ENCODE measurements around the gene RPL22L1.
"Not testable (repeated sequence)": the region's sequence is repeated elsewhere in the genome, so short reads cannot be mapped to it uniquely, and the experiment has no call there.

RPL22L1 gene

DNA sequence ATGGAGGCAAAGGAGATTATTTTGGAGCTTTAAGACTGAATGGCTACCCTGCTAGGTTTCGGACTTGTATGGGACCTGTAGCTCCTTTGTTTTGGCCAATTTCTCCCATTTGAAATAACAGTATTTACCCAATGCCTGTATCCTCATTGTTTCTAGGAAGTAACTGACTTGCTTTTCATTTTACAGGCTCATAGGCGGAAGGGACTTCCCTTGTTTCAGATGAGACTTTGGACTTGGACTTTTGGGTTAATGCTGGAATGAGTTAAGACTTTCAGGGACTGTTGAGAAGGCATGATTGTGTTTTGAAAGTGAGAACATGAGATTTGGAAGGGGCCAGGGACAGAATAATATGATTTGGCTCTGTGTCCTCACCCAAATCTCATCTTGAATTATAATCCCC lies 28.0 kb upstream of the RPL22L1 start:
- Histone ChIP-seq H3K4me2 (ENCODE audit: low read length) (no peak overlapping the region), H3K4me3 (ENCODE audit: low read length) (no peak overlapping the region), H3K36me3 (ENCODE audit: control insufficient read depth, low read length) (no peaks in the 10 kb centered on the region), H3F3A (ENCODE audit: control insufficient read depth, insufficient read depth) (no peaks in the 10 kb centered on the region), H3K9me3 (ENCODE audit: control insufficient read depth, insufficient read depth, low read length) (no peaks in the 10 kb centered on the region), H3K9me2 (replicated peaks; ENCODE audit: control insufficient read depth, low read length) (no peaks in the 10 kb centered on the region), H3K4me1 (ENCODE audit: control insufficient read depth, low read length) (no peaks in the 10 kb centered on the region), H4K20me1 (ENCODE audit: control insufficient read depth, insufficient read depth, low read depth, low read length) (no peaks in the 10 kb centered on the region), H3K27me3 (ENCODE audit: control insufficient read depth, low read length) (no peaks in the 10 kb centered on the region), H3K27ac (ENCODE audit: low read depth, low read length) (no peak overlapping the region), H3K79me2 (ENCODE audit: control insufficient read depth, low read length) (no peaks in the 10 kb centered on the region)
- TF ChIP-seq, protein P1, sequence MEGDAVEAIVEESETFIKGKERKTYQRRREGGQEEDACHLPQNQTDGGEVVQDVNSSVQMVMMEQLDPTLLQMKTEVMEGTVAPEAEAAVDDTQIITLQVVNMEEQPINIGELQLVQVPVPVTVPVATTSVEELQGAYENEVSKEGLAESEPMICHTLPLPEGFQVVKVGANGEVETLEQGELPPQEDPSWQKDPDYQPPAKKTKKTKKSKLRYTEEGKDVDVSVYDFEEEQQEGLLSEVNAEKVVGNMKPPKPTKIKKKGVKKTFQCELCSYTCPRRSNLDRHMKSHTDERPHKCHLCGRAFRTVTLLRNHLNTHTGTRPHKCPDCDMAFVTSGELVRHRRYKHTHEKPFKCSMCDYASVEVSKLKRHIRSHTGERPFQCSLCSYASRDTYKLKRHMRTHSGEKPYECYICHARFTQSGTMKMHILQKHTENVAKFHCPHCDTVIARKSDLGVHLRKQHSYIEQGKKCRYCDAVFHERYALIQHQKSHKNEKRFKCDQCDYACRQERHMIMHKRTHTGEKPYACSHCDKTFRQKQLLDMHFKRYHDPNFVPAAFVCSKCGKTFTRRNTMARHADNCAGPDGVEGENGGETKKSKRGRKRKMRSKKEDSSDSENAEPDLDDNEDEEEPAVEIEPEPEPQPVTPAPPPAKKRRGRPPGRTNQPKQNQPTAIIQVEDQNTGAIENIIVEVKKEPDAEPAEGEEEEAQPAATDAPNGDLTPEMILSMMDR (IDR thresholded peaks at IDR 0.05; ENCODE audit: low read depth, low read length, poor library complexity, severe bottlenecking), result no peak
- TF ChIP-seq EZH2phosphoT487 (IDR thresholded peaks at IDR 0.05; ENCODE audit: borderline replicate concordance, low read length), result no peak

DNA sequence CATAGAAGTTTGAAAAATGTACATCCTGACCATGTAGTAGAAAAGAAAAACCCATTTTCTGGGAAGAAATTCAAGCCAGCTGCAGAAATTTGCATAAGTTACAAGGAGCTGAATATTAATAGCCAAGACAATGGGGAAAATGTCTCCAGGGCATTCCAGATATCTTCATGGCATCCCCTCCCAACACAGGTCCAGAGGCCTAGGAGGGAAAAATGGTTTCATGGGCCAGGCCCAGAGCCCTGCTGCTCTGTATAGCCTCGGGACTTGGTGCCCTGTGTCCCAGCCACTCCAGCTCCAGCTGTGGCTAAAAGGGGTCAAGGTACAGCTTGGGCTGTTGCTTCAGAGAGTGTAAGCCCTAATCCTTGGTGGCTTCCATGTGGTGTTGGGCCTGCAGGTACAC lies 27.2 kb upstream of the RPL22L1 start:
- not testable (repeated sequence) for H3K27ac ChIP-seq (ENCODE audit: low read depth, low read length); H3K4me2 ChIP-seq (ENCODE audit: low read length); H3K9me2 ChIP-seq (replicated peaks; ENCODE audit: control insufficient read depth, low read length); H3K4me3 ChIP-seq (ENCODE audit: low read length); H3K36me3 ChIP-seq (ENCODE audit: control insufficient read depth, low read length); H3K27me3 ChIP-seq (ENCODE audit: control insufficient read depth, low read length); H3F3A ChIP-seq (ENCODE audit: control insufficient read depth, insufficient read depth); H3K9me3 ChIP-seq (ENCODE audit: control insufficient read depth, insufficient read depth, low read length); H3K4me1 ChIP-seq (ENCODE audit: control insufficient read depth, low read length); H3K79me2 ChIP-seq (ENCODE audit: control insufficient read depth, low read length); H4K20me1 ChIP-seq (ENCODE audit: control insufficient read depth, insufficient read depth, low read depth, low read length)

DNA sequence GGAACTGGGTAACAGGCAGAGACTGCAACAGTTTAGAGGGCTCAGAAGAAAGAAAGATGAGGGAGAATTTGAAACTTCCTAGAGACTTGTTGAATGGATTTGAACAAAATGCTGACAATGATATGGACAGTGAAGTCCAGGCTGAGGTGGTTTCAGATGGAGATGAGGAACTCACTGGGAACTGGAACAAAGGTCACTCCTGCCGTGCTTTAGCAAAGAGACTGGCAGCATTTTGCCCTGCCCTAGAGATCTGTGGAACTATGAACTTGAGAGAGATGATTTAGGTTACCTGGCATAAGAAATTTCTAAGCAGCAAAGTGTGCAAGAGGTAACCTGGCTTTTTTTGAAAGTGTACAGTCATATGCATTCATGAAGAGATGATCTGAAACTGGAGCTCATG lies 26.8 kb upstream of the RPL22L1 start:
- no peak for TF ChIP-seq EZH2phosphoT487 (IDR thresholded peaks at IDR 0.05; ENCODE audit: borderline replicate concordance, low read length)

DNA sequence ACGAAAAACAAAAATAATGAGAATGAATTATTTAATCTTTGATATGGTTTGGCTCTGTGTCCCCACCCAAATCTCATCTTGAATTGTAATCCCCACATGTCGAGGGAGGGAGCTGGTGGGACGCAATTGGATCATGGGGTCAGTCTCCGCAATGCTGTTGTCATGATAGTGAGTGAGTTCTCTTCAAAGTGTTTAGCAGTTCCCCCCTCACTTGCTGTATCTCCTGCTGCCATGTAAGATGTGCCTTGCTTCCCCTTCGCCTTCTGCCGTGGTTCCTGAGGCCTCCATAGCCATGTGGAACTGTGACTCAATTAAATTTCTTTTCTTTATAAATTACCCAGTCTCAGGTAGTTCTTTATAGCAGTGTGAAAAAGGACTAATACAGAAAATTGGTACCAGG lies 26.3 kb upstream of the RPL22L1 start:
- H4K20me1 ChIP-seq (ENCODE audit: control insufficient read depth, insufficient read depth, low read depth, low read length); H3K9me2 ChIP-seq (replicated peaks; ENCODE audit: control insufficient read depth, low read length); H3K4me3 ChIP-seq (ENCODE audit: low read length); H3K79me2 ChIP-seq (ENCODE audit: control insufficient read depth, low read length); H3K36me3 ChIP-seq (ENCODE audit: control insufficient read depth, low read length); H3K4me1 ChIP-seq (ENCODE audit: control insufficient read depth, low read length); H3K27me3 ChIP-seq (ENCODE audit: control insufficient read depth, low read length); H3F3A ChIP-seq (ENCODE audit: control insufficient read depth, insufficient read depth); H3K9me3 ChIP-seq (ENCODE audit: control insufficient read depth, insufficient read depth, low read length); H3K27ac ChIP-seq (ENCODE audit: low read depth, low read length); H3K4me2 ChIP-seq (ENCODE audit: low read length): not testable (repeated sequence)

More for the DNA sequence above, 26.8 kb upstream of the RPL22L1 start:
- Histone ChIP-seq H3K27ac (ENCODE audit: low read depth, low read length) (no peak overlapping the region), H3K9me2 (replicated peaks; ENCODE audit: control insufficient read depth, low read length) (no peaks in the 10 kb centered on the region), H3K4me1 (ENCODE audit: control insufficient read depth, low read length) (no peaks in the 10 kb centered on the region), H3K4me2 (ENCODE audit: low read length) (no peak overlapping the region), H3F3A (ENCODE audit: control insufficient read depth, insufficient read depth) (no peaks in the 10 kb centered on the region), H3K9me3 (ENCODE audit: control insufficient read depth, insufficient read depth, low read length) (no peaks in the 10 kb centered on the region), H3K27me3 (ENCODE audit: control insufficient read depth, low read length) (no peaks in the 10 kb centered on the region), H4K20me1 (ENCODE audit: control insufficient read depth, insufficient read depth, low read depth, low read length) (no peaks in the 10 kb centered on the region), H3K4me3 (ENCODE audit: low read length) (no peak overlapping the region), H3K36me3 (ENCODE audit: control insufficient read depth, low read length) (no peaks in the 10 kb centered on the region), H3K79me2 (ENCODE audit: control insufficient read depth, low read length) (no peaks in the 10 kb centered on the region)

DNA sequence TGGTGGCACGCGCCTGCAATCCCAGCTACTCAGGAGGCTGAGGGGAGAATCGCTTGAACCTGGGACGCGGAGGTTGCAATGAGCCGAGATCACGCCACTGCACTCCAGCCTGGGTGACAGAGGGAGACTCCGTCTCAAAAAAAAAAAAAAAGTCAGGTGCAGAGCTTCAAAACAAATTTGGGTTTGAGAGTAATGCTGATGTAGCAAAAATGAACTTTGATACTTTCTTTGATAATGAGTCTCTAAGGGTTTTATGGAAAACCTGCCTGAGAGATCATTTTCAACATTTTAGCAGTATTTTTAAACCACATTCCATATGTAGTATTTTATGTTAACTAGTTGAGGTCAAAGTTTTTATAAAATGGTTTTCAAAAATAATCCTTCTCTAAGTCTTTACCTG lies 23.9 kb upstream of the RPL22L1 start:
- H4K20me1 ChIP-seq (ENCODE audit: control insufficient read depth, insufficient read depth, low read depth, low read length), result no peaks in the 10 kb centered on the region
- H3K4me1 ChIP-seq (ENCODE audit: control insufficient read depth, low read length), result peaks cover 2% of the 10 kb centered on the region; the same call in 1 of the 2 replicates

More for the DNA sequence above, 23.9 kb upstream of the RPL22L1 start:
- no peaks in the 10 kb centered on the region for H3K9me2 ChIP-seq (replicated peaks; ENCODE audit: control insufficient read depth, low read length)
- no peaks in the 10 kb centered on the region for H3F3A ChIP-seq (ENCODE audit: control insufficient read depth, insufficient read depth)
- no peaks in the 10 kb centered on the region for H3K9me3 ChIP-seq (ENCODE audit: control insufficient read depth, insufficient read depth, low read length)
- H3K27me3 ChIP-seq (ENCODE audit: control insufficient read depth, low read length), result no peaks in the 10 kb centered on the region
- no peak overlapping the region for H3K27ac ChIP-seq (ENCODE audit: low read depth, low read length)
- no peaks in the 10 kb centered on the region for H3K79me2 ChIP-seq (ENCODE audit: control insufficient read depth, low read length)
- TF ChIP-seq, protein P1 (IDR thresholded peaks at IDR 0.05; ENCODE audit: low read depth, low read length, poor library complexity, severe bottlenecking), result no peak
- TF ChIP-seq EZH2phosphoT487 (IDR thresholded peaks at IDR 0.05; ENCODE audit: borderline replicate concordance, low read length), result no peak
- H3K4me3 ChIP-seq (ENCODE audit: low read length), result no peak overlapping the region
- H3K36me3 ChIP-seq (ENCODE audit: control insufficient read depth, low read length), result no peaks in the 10 kb centered on the region
- no peak overlapping the region for H3K4me2 ChIP-seq (ENCODE audit: low read length)

All from DOHH2 (cell line).